ENCODE measurements around the gene DDX27.
"Not testable (repeated sequence)": the region's sequence is repeated elsewhere in the genome, so short reads cannot be mapped to it uniquely, and the experiment has no call there.

The DDX27 gene

DNA sequence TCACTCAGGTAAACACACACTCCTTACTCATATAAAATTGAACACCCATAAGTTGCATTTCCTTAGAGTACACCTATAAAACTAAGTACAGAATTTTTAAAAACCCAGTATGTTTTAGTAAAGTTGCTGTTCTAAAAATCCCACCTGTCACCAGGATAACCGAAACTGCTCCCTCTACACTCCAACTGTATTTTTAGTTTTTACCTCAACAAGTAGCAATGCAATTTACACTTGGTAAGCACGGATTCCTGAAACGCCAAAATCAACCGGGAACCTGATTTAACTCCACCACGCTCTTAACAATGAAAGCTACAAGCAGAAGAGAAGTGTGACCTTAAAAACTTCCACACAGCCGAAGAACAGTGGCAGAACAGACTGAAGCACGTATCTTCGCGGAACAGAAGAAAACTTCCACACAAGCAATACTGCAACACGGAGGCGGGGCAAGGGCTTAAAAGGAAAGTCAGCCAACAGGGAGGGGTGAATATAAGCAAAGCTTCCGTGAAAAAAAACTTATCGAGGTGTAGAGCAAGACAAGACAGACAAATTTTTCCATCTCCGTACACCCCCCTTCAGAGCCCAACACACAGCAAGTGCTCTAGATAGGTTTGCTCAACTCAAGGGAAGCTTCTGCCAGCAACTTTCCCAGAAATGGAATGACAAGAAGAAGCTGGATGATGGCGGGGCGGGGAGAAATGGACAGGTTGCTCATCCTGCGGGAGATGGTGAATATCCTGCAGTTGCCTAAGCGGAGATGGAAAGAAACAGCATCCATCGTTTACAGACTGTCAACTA, 32.5 kb upstream of the DDX27 start:
- no peak for TF ChIP-seq CTCF (IDR thresholded peaks at IDR 0.05; ENCODE audit: low read depth, low read length, missing control alignments)
- peak; percentile 53 for DNase-seq (ENCODE audit: low read depth)
- peak overlapping the region; percentile 84 for H3K4me3 ChIP-seq (ENCODE audit: low read depth, low read length)

DNA sequence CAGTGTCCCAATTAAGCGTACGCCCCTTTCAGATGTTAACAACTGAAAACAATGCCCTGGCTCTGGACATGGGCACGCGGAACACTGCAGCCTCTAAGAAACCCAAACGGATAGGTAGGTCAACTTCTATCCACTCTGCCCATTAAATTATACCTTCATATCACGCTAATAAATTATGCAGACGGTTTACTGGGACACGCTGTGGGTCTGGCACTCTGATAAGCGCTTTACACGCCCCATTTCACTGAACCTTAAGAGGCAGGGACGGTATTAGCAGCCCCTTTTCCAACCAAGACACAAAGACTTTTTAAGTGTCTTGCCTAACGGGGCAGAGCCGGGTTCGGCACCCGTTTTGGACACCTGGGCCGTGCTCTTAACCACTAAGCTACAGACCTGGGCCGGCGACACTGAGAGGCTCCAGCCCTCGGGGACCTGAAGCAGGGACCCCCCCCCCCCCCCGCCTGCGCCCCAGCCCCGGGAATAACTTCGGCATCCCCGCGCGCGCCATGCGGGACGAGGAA, 31.8 kb upstream of the DDX27 start:
- DNase-seq (ENCODE audit: low read depth): no peak
- peak overlapping the region; percentile 84 for H3K4me3 ChIP-seq (ENCODE audit: low read depth, low read length)
- no peak for TF ChIP-seq CTCF (IDR thresholded peaks at IDR 0.05; ENCODE audit: low read depth, low read length, missing control alignments)

DNA sequence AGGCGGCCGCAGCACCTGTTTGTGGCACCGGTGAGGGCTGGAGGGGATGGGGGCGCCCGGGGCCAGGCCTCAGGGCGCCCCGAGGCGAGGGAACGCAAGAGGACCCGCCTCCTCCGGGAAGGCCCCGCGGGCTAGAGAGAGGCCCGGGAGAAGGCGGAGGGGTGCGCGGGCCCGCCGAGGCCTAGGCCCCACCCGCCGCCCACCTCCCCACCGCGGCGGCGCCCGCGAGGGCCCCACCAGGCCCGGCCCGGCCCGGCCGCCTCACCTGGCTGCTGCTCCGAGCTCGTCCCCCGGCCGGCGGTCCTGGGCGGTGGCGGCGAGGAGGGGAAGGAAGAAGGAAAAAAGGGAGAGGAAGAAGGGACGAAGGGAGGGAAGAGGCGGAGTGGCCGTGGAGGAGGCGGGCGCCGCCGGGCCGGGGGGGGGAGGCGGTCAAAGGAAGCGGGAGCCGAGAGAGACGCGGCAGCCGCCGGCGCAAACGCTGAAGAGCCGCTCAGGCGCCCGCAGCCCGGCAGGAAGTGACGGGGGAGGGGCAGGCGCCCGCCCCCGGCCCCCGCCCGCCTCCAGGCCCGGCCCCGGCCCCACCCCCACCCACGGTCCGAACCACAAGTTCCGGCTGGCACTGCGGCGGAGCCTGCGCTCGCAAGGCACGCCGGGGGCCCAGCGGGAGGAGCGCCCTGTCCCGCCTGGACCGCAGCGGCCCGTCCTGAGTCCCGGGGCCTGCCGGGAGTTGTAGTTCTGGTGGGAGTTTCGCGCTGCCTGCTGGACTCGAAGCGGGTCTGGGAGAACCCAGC, 31.2 kb upstream of the DDX27 start, which contains the start of gene STAU1:
Gene STAU1 (minus strand): TSS at position 484 of the 791 bp plus-strand sequence. CDS start 22,133 bp downstream, outside the sequence.
- TF ChIP-seq CTCF (IDR thresholded peaks at IDR 0.05; ENCODE audit: low read depth, low read length, missing control alignments): no peak

DNA sequence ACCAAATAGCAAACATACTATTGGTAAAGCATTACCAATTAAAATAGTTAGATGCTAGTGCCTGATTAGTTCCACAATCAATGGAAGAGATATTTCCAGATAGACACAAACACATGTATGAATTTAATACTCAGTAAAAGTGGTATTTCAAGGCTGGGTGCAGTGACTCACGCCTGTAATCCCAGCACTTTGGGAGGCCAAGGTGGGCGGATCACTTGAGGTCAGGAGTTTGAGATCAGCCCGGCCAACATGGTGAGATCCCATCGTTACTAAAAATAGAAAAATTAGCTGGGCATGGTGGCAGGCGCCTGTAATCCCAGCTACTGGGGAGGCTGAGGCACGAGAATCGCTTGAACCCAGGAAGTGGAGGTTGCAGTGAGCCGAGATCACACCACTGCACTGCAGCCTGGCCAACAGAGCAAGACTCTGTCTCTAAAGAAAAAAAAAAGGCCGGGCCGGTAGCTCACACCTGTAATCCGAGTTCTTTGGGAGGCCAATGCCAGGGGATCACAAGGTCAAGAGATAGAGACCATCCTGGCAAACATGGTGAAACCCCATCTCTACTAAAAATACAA, 26.2 kb upstream of the DDX27 start:
- not testable (repeated sequence) for H3K4me3 ChIP-seq (ENCODE audit: low read depth, low read length); DNase-seq (ENCODE audit: low read depth)

More for the DNA sequence above, 31.2 kb upstream of the DDX27 start, which contains the start of gene STAU1:
- peak; percentile 81 for DNase-seq (ENCODE audit: low read depth)
- H3K4me3 ChIP-seq (ENCODE audit: low read depth, low read length): peak within 1 kb of the TSS; percentile 84

- no peak for TF ChIP-seq CTCF (IDR thresholded peaks at IDR 0.05; ENCODE audit: low read depth, low read length, missing control alignments)
- no peak for DNase-seq (ENCODE audit: low read depth)
- H3K4me3 ChIP-seq (ENCODE audit: low read depth, low read length): no peak overlapping the region
Observed at GRCh38 chr20:49199729-49200293, 19.4 kb upstream of the DDX27 start.

DNA sequence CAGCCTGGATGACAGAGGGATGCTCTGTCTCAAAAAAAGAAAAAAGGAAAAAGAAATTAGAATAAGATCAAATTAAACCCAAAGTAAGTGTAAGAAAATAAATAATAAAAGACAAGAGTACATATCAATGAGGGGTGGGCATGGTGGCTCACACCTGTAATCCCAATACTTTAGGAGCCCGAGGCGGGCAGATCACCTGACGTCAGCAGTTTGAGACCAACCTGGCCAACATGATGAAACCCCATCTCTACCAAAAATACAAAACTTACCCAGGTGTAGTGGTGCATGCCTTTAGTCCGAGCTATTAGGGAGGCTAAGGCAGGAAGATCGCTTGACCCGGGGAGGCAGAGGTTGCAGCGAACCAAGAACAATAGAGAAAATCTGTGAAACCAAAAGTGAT, 16.2 kb upstream of the DDX27 start:
- no peak for TF ChIP-seq CTCF (IDR thresholded peaks at IDR 0.05; ENCODE audit: low read depth, low read length, missing control alignments)
- H3K4me3 ChIP-seq (ENCODE audit: low read depth, low read length): no peak overlapping the region
- no peak for DNase-seq (ENCODE audit: low read depth)

- no peak overlapping the region for H3K4me3 ChIP-seq (ENCODE audit: low read depth, low read length)
- DNase-seq (ENCODE audit: low read depth): no peak
- no peak for TF ChIP-seq CTCF (IDR thresholded peaks at IDR 0.05; ENCODE audit: low read depth, low read length, missing control alignments)
Observed at GRCh38 chr20:49203746-49204145, 15.5 kb upstream of the DDX27 start.
